ENCODE measurements around the gene UGGT1. TPM values are rescaled to one million over a fixed set of nuclear protein-coding genes. Genes with fewer than 3 reads are reported as not detected.
A peak's percentile ranks its signal among the peaks of the same experiment; 100 is the strongest.
"Not testable (repeated sequence)": the region's sequence is repeated elsewhere in the genome, so short reads cannot be mapped to it uniquely, and the experiment has no call there.

UGGT1 gene
- total RNA-seq, 6 donors from 2014 or later: 34.1 to 103 (median 43.1) TPM

GRCh38 chr2:128202791-128203190, 111.8 kb downstream of the UGGT1 start:
- Histone ChIP-seq H3K9me3 (no peaks in the 10 kb centered on the region), H3K27me3 (no peaks in the 10 kb centered on the region), H3K4me3 (no peak overlapping the region), H3K36me3 (no peaks in the 10 kb centered on the region), H3K27ac (no peak overlapping the region), H3K4me1 (no peaks in the 10 kb centered on the region)
- TF ChIP-seq CTCF (IDR thresholded peaks at IDR 0.05) (no peak), POLR2A (IDR thresholded peaks at IDR 0.05) (no peak), EP300 (IDR thresholded peaks at IDR 0.05) (no peak), POLR2AphosphoS5 (IDR thresholded peaks at IDR 0.05) (no peak)
- no peak for ATAC-seq (ENCODE audit: low FRiP score in 2 of 2)
- WGBS, 2 donors: 70 to 89% methylated on average over 1 of the region's 1 CpG
- no peak for DNase-seq

GRCh38 chr2:128206245-128206644, 115.2 kb downstream of the UGGT1 start:
- Histone ChIP-seq H3K4me3 (no peak overlapping the region), H3K9me3 (peaks cover 0 to 4% (median 0%) of the 10 kb centered on the region in 4 donors), H3K4me1 (no peaks in the 10 kb centered on the region), H3K36me3 (no peaks in the 10 kb centered on the region), H3K27me3 (no peaks in the 10 kb centered on the region), H3K27ac (no peak overlapping the region)
- ATAC-seq (ENCODE audit: low FRiP score in 2 of 2) (no peak), DNase-seq (no peak)
- TF ChIP-seq EP300 (IDR thresholded peaks at IDR 0.05): no peak
- WGBS, 2 donors: 74 to 93% methylated on average over 3 of the region's 3 CpGs

GRCh38 chr2:128208023-128208422, 117.0 kb downstream of the UGGT1 start:
- no peak overlapping the region for H3K27ac ChIP-seq
- ATAC-seq (ENCODE audit: low FRiP score in 2 of 2) (no peak), DNase-seq (peak in 1 of 2 donors; percentile 63)
- no peak for TF ChIP-seq POLR2AphosphoS5 (IDR thresholded peaks at IDR 0.05)
- TF ChIP-seq EP300 (IDR thresholded peaks at IDR 0.05): no peak
- TF ChIP-seq POLR2A (IDR thresholded peaks at IDR 0.05): no peak
- TF ChIP-seq CTCF (IDR thresholded peaks at IDR 0.05): no peak
- H3K27me3 ChIP-seq: no peaks in the 10 kb centered on the region
- no peak overlapping the region for H3K4me3 ChIP-seq
- H3K36me3 ChIP-seq: no peaks in the 10 kb centered on the region
- no peaks in the 10 kb centered on the region for H3K4me1 ChIP-seq
- peaks cover 0 to 4% (median 0%) of the 10 kb centered on the region in 4 donors for H3K9me3 ChIP-seq
- WGBS, 2 donors: 90% methylated on average over 23 of the region's 23 CpGs; no CpG with 5 or more reads in 1 of the 2 donors

- DNase-seq: peak in 1 of 2 donors; percentile 73
- H3K9me3 ChIP-seq; H3K4me3 ChIP-seq; H3K4me1 ChIP-seq; H3K27ac ChIP-seq; ATAC-seq (ENCODE audit: low FRiP score in 2 of 2); H3K27me3 ChIP-seq; H3K36me3 ChIP-seq: not testable (repeated sequence)
- WGBS, 2 donors: 81 to 93% methylated on average over 8 to 13 of the region's 22 CpGs
Measured at GRCh38 chr2:128208631-128209324, 117.8 kb downstream of the UGGT1 start.

GRCh38 chr2:128214251-128214650, 123.3 kb downstream of the UGGT1 start:
- Histone ChIP-seq H3K4me1 (no peaks in the 10 kb centered on the region), H3K27me3 (no peaks in the 10 kb centered on the region), H3K9me3 (no peaks in the 10 kb centered on the region), H3K27ac (no peak overlapping the region), H3K36me3 (no peaks in the 10 kb centered on the region), H3K4me3 (no peak overlapping the region)
- DNase-seq (no peak), ATAC-seq (ENCODE audit: low FRiP score in 2 of 2) (no peak)
- WGBS, 2 donors: 87 to 95% methylated on average over 14 of the region's 14 CpGs
- TF ChIP-seq POLR2AphosphoS5 (IDR thresholded peaks at IDR 0.05) (no peak), CTCF (IDR thresholded peaks at IDR 0.05) (no peak), EP300 (IDR thresholded peaks at IDR 0.05) (no peak), POLR2A (IDR thresholded peaks at IDR 0.05) (no peak)

- TF ChIP-seq CTCF (IDR thresholded peaks at IDR 0.05) (no peak), POLR2AphosphoS5 (IDR thresholded peaks at IDR 0.05) (no peak), EP300 (IDR thresholded peaks at IDR 0.05) (no peak), POLR2A (IDR thresholded peaks at IDR 0.05) (no peak)
- no peaks in the 10 kb centered on the region for H3K4me1 ChIP-seq
- no peak for ATAC-seq (ENCODE audit: low FRiP score in 2 of 2)
- H3K27me3 ChIP-seq: no peaks in the 10 kb centered on the region
- no peaks in the 10 kb centered on the region for H3K36me3 ChIP-seq
- no peak overlapping the region for H3K27ac ChIP-seq
- no peak for DNase-seq
- no peaks in the 10 kb centered on the region for H3K9me3 ChIP-seq
- H3K4me3 ChIP-seq: no peak overlapping the region
- WGBS, 2 donors: 81 to 89% methylated on average over 11 to 14 of the region's 14 CpGs
Measured at GRCh38 chr2:128214866-128215460, 124.0 kb downstream of the UGGT1 start.
